Gastroesophageal sphincter (tissue), 3 donors: ENCODE measurements around the gene NTSR1.

Experiments
- CTCF ChIP-seq, 4 experiments: fragments of 200-600 bp in 2 of 4; fragments of 450-650 bp in 2 of 4; sonication (generic) in 1 of 4; IDR thresholded peaks; one replicate each; pipeline ENCODE4 v1.5.1; 2017 to 2019; ENCODE audit warnings: antibody characterized with exemption in 4 of 4, mild to moderate bottlenecking in 2 of 4, moderate library complexity in 2 of 4
- POLR2AphosphoS5 ChIP-seq: sonication (generic); formaldehyde crosslinking; IDR thresholded peaks from one replicate; pipeline ENCODE4 v1.6.1; 2017; ENCODE audit warnings: antibody characterized with exemption

GRCh38 chr20:62768551-62769287, 60.1 kb downstream of the NTSR1 start:
- TF ChIP-seq CTCF (IDR thresholded peaks at IDR 0.05) = no peak
- no peak for TF ChIP-seq POLR2AphosphoS5
